GM23338 (cell line): ENCODE data around the gene DNAJC6. TPM values are rescaled to one million over a fixed set of nuclear protein-coding genes. Genes with fewer than 3 reads are reported as not detected.

ENCODE experiments used
- ATAC-seq: fragments of 200-7000 bp; cut with Tn5 transposase; 3 replicates; pipeline ENCODE4 v1.9.1; 2020
- DNase-seq: peaks from one replicate; pipeline ENCODE4 v3.0.0-alpha.2; 2015; ENCODE audit warnings: low spot score
- H2AFZ ChIP-seq: fragments of 200-600 bp; sonication (generic); 2 replicates; pipeline ENCODE4 v1.8.0; 2016; ENCODE audit warnings: antibody characterized with exemption, mild to moderate bottlenecking, moderate library complexity
- H3F3A ChIP-seq: fragments of 200-600 bp; sonication (generic); replicated peaks from 2 replicates; pipeline ENCODE4 v1.8.0; 2017; ENCODE audit warnings: antibody characterized with exemption, mixed run types, low read depth
- H3K27ac ChIP-seq: fragments of 200-600 bp; sonication (generic); 2 replicates; pipeline ENCODE4 v1.6.1; 2016; ENCODE audit warnings: low read depth
- H3K27me3 ChIP-seq: fragments of 200-600 bp; sonication (generic); 2 replicates; pipeline ENCODE4 v1.8.0; 2016; ENCODE audit warnings: mild to moderate bottlenecking, mixed run types, moderate library complexity; ENCODE audit not compliant: insufficient read depth
- H3K36me3 ChIP-seq: fragments of 200-600 bp; sonication (generic); 2 replicates; pipeline ENCODE4 v1.8.0; 2016; ENCODE audit warnings: mild to moderate bottlenecking; ENCODE audit not compliant: insufficient read depth
- H3K4me1 ChIP-seq: fragments of 200-600 bp; sonication (generic); 2 replicates; pipeline ENCODE4 v1.8.0; 2016; ENCODE audit warnings: mild to moderate bottlenecking, moderate library complexity; ENCODE audit not compliant: insufficient read depth
- H3K4me2 ChIP-seq: fragments of 200-600 bp; sonication (generic); 2 replicates; pipeline ENCODE4 v1.7.1; 2017; ENCODE audit warnings: mixed run types
- H3K4me3 ChIP-seq: fragments of 200-600 bp; sonication (generic); 2 replicates; pipeline ENCODE4 v1.6.1; 2016; ENCODE audit warnings: mixed run types
- H3K79me2 ChIP-seq: fragments of 200-600 bp; sonication (generic); replicated peaks from 2 replicates; pipeline ENCODE4 v1.8.0; 2017; ENCODE audit warnings: mild to moderate bottlenecking; ENCODE audit not compliant: insufficient read depth
- H3K9me2 ChIP-seq: fragments of 200-600 bp; sonication (generic); 2 replicates; pipeline ENCODE4 v1.8.0; 2017; ENCODE audit not compliant: insufficient read depth
- H4K20me1 ChIP-seq: fragments of 200-600 bp; sonication (generic); replicated peaks from 2 replicates; pipeline ENCODE4 v1.8.0; 2017; ENCODE audit warnings: mild to moderate bottlenecking; ENCODE audit not compliant: insufficient read depth
- H3K27ac Mint-ChIP-seq: 2 replicates; pipeline ENCODE4 v1.8.0; 2020; ENCODE audit warnings: inconsistent platforms, mild to moderate bottlenecking, moderate library complexity, mixed read lengths
- H3K27me3 Mint-ChIP-seq: 3 replicates; pipeline ENCODE4 v1.8.0; 2022; ENCODE audit warnings: low read depth, mild to moderate bottlenecking, moderate library complexity, mixed read lengths, inconsistent platforms; ENCODE audit not compliant: insufficient read depth, poor library complexity
- H3K36me3 Mint-ChIP-seq: 3 replicates; pipeline ENCODE4 v1.8.0; 2021; ENCODE audit warnings: low read depth, mild to moderate bottlenecking, inconsistent platforms, moderate library complexity, mixed read lengths
- H3K4me1 Mint-ChIP-seq: 3 replicates; pipeline ENCODE4 v1.8.0; 2020; ENCODE audit warnings: mild to moderate bottlenecking, inconsistent platforms, mixed read lengths
- H3K4me3 Mint-ChIP-seq: 3 replicates; pipeline ENCODE4 v1.8.0; 2021; ENCODE audit warnings: moderate library complexity, mild to moderate bottlenecking, inconsistent platforms, mixed read lengths
- H3K9me3 Mint-ChIP-seq: 3 replicates; pipeline ENCODE4 v1.8.0; 2020; ENCODE audit warnings: moderate library complexity, mild to moderate bottlenecking, inconsistent platforms, mixed read lengths
- CREB1 ChIP-seq: fragments of 250-450 bp; sonication (Bioruptor Pico); IDR thresholded peaks from 2 replicates; pipeline ENCODE4 v1.5.0; 2020; ENCODE audit warnings: low read depth, mild to moderate bottlenecking, moderate library complexity
- CTCF ChIP-seq, 2 experiments: fragments of 200-600 bp in 1 of 2; sonication (generic) in 1 of 2; conservative IDR thresholded peaks; 2 replicates each; pipeline versions ENCODE4 v1.5.1 to v1.6.1; 2016 to 2017; ENCODE audit warnings: antibody characterized with exemption in 2 of 2, low read depth in 2 of 2, mild to moderate bottlenecking in 2 of 2, moderate library complexity in 1 of 2
- ETS1 ChIP-seq: IDR thresholded peaks from 2 replicates; pipeline ENCODE4 v1.6.1; 2016; ENCODE audit warnings: antibody characterized with exemption
- EZH2 ChIP-seq: fragments of 200-600 bp; sonication (generic); IDR thresholded peaks from one replicate; pipeline ENCODE4 v1.8.0; 2017; ENCODE audit warnings: antibody characterized with exemption, mild to moderate bottlenecking, low read depth; ENCODE audit not compliant: unreplicated experiment
- EZH2phosphoT487 ChIP-seq: fragments of 200-600 bp; sonication (generic); IDR thresholded peaks from one replicate; pipeline ENCODE4 v1.8.1; 2018; ENCODE audit warnings: antibody characterized with exemption; ENCODE audit not compliant: unreplicated experiment
- JUNB ChIP-seq: IDR thresholded peaks from one replicate; pipeline ENCODE4 v1.6.1; 2016; ENCODE audit warnings: antibody characterized with exemption; ENCODE audit not compliant: unreplicated experiment
- NANOG ChIP-seq: IDR thresholded peaks from 2 replicates; pipeline ENCODE4 v1.6.1; 2016; ENCODE audit warnings: antibody characterized with exemption, borderline replicate concordance
- POLR2AphosphoS5 ChIP-seq: IDR thresholded peaks from 2 replicates; pipeline ENCODE4 v1.6.1; 2016; ENCODE audit warnings: antibody characterized with exemption, low read depth
- REST ChIP-seq: IDR thresholded peaks from one replicate; pipeline ENCODE4 v1.6.1; 2018; ENCODE audit warnings: antibody characterized with exemption; ENCODE audit not compliant: unreplicated experiment
- STAT1 ChIP-seq: IDR thresholded peaks from one replicate; pipeline ENCODE4 v1.6.1; 2016; ENCODE audit warnings: antibody characterized with exemption; ENCODE audit not compliant: unreplicated experiment
- ZNF114 ChIP-seq: fragments of 250-450 bp; sonication (Bioruptor Pico); IDR thresholded peaks from 2 replicates; pipeline ENCODE4 v1.5.0; 2020; ENCODE audit warnings: mild to moderate bottlenecking, moderate library complexity
- ZNF331 ChIP-seq: fragments of 250-450 bp; sonication (Bioruptor Pico); IDR thresholded peaks from 2 replicates; pipeline ENCODE4 v1.5.0; 2020; ENCODE audit warnings: low read depth, mild to moderate bottlenecking, moderate library complexity
- ZNF462 ChIP-seq: fragments of 250-450 bp; sonication (Bioruptor Pico); IDR thresholded peaks from 2 replicates; pipeline ENCODE4 v1.5.0; 2020; ENCODE audit warnings: mild to moderate bottlenecking, moderate library complexity
- polyA plus RNA-seq: library from polyadenylated mRNA; unstranded; fragments of >200 nt; fragmentation: Nextera tagmentation; extraction: Ambion mirVana; gene quantifications from 2 replicates; pipeline ENCODE4 v1.2.1, GENCODE V29; 2016
- total RNA-seq: library from RNA; depleted of rRNA; stranded (reverse); fragments of >200 nt; shearing (Covaris generic); gene quantifications from 2 replicates; pipeline ENCODE4 v1.2.3, GENCODE V29; 2014

The DNAJC6 gene
- total and polyA plus RNA-seq, 2 experiments from 2014 or later = 2.4 to 7.4 TPM

GRCh38 chr1:65266476-65266875 is 42.9 kb upstream of the DNAJC6 start:
- peak overlapping the region; percentile 82 for H3K4me2 ChIP-seq
- no peaks in the 10 kb centered on the region for H3K9me2 ChIP-seq
- H3K36me3 ChIP-seq = no peaks in the 10 kb centered on the region
- no peaks in the 10 kb centered on the region for H3K79me2 ChIP-seq
- H3K4me3 ChIP-seq = peak overlapping the region; percentile 65
- TF ChIP-seq JUNB = no peak
- TF ChIP-seq ZNF462 (CRISPR knock-in tag) = no peak
- TF ChIP-seq NANOG = no peak
- no peak for TF ChIP-seq EZH2phosphoT487
- TF ChIP-seq ETS1 = no peak
- TF ChIP-seq REST = no peak
- no peak for TF ChIP-seq ZNF114 (CRISPR knock-in tag)
- TF ChIP-seq ZNF331 (CRISPR knock-in tag) = no peak
- TF ChIP-seq POLR2AphosphoS5 = no peak
- no peak for TF ChIP-seq CREB1 (CRISPR knock-in tag)
- TF ChIP-seq CTCF (conservative IDR thresholded peaks at IDR 0.05; ENCODE audit: low read depth in 2 of 2) = no peak
- no peak for TF ChIP-seq EZH2
- TF ChIP-seq STAT1 = no peak
- H3K27ac ChIP-seq = no peak overlapping the region
- H3K4me1 ChIP-seq = peaks cover 20% of the 10 kb centered on the region
- no peaks in the 10 kb centered on the region for H4K20me1 ChIP-seq
- Mint-ChIP-seq H3K4me1 (peaks cover 29% of the 10 kb centered on the region), H3K36me3 (no peaks in the 10 kb centered on the region), H3K27ac (no peak overlapping the region), H3K27me3 (peaks cover 6% of the 10 kb centered on the region), H3K9me3 (no peaks in the 10 kb centered on the region), H3K4me3 (peak overlapping the region; percentile 85)
- ATAC-seq (no peak), DNase-seq (no peak)
- peak overlapping the region; percentile 87; the same call in 1 of the 2 replicates for H2AFZ ChIP-seq
- H3K27me3 ChIP-seq = peaks cover 24% of the 10 kb centered on the region
- no peaks in the 10 kb centered on the region for H3F3A ChIP-seq
